NCI-H187 (cell line): ENCODE data around the gene CCDC57.

Experiments
- DNase-seq, 2 experiments: peaks; one replicate each; lab custom pipeline; 2025; lab: John Stamatoyannopoulos, UW

The CCDC57 gene

GRCh38 chr17:82106688-82107305, 105.8 kb downstream of the CCDC57 start:
- no peak for DNase-seq

- DNase-seq: no peak
These were observed 106.6 kb downstream of the CCDC57 start for GRCh38 chr17:82105882-82106687.

- DNase-seq: no peak
These were observed 107.2 kb downstream of the CCDC57 start for GRCh38 chr17:82105417-82105881.

- DNase-seq: no peak
These were observed 107.7 kb downstream of the CCDC57 start for GRCh38 chr17:82104797-82105416.

DNA sequence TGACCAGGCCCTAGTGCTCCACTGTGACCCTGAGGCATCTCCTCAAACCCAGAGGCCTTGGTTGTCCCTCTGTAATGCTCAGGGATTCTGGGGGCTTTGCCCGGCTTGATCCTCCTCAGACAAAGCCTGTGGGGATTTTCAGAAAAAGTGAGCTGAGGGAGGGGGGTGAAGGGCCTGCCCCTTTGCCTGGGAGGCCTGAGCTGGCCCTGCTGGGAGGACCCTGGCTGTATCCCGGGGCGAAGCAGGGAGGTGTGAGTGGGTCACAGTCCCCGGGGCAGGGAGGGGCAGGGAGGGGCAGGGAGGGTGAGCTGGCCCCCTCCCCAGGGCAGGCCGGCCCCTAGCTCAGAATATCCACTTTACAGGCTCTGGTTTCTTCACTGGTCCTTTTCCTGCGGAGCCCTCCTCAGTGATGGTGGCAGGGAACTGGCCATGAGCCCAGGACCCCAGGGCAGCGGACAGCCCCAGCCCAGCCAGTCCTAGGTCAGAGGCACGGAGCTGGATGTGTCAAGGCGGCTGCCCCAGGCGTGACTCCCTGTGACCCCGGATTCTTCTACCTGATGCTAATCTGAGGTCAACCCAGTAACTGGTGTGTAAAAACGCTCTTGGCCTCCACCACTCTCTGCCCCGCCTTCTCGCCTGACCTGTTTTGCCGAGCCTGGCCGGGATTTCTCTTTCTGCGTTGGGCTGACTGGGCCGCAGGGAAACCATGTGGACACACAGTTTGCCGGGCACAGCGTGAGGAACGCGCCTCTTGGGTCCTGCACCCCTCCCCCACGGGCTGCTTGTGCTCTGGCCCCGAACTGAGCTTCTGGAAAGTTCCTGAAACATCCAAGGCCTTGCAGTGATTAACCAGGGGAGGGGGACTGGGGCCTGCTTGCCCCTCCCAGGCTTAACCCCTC, 108.8 kb downstream of the CCDC57 start:
- no peak for DNase-seq

DNA sequence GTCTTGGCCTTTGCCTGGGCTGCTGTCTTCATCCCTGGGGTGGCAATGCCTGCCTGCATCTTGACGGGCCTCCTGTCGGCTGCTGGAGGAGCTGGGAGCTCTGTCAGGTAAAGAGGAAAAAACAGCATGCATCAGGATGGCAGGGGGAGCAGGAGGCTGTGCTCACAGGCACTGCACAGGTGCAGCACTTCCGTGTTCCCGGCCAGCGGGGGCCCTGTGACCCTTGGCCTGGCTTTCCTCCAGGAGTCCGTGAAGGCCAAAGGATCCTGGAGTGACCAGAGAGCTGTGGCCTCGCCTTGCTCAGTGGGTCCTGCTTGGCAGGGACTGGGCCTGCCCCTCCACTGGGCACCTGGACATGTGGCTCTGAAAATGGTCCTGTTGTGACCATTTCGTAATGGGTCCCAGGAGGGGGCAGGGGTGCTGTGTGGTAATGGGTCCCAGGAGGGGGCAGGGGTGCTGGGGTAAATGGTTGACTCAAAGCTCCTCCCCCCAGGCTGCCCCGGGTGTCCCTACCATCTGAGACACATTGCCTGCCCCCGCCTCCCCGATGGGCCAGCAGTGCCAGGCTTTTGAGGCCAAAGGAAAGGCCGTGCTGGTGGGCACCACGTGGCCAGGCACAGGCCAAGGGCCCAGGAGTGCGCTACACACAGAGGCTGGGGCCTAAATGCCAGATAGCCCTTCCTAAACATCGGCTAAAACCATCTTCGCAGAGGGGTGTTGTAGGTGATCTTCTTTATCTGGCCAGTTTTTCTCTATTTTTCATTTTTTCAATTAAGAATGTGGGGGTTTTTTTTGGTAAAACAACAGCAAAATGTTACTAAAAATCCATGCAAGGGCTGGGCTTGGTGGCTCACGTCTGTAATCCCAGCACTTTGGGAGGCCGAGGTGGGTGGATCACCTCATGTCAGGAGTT, 110.6 kb downstream of the CCDC57 start:
- DNase-seq: no peak

DNA sequence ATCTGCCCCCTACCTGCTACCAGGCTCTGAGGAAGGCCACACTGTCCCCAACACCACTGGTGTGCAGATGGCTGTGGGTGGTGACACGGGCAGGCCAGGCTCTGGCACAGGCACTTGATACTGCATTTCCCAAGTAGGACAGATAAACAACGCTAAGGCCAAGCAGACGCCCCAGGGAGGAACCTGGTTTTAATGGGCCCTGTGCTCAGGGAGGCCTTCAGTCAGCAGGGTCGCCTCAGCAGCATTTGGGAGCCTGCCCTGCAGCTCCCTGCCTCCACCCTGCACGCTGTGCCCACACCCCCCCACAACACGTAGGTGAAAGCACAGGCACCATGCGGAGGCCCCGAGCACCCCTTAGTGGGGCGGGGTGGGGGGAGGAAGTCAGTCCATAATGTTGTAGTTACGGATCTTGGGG, 111.3 kb downstream of the CCDC57 start:
- no peak for DNase-seq

DNA sequence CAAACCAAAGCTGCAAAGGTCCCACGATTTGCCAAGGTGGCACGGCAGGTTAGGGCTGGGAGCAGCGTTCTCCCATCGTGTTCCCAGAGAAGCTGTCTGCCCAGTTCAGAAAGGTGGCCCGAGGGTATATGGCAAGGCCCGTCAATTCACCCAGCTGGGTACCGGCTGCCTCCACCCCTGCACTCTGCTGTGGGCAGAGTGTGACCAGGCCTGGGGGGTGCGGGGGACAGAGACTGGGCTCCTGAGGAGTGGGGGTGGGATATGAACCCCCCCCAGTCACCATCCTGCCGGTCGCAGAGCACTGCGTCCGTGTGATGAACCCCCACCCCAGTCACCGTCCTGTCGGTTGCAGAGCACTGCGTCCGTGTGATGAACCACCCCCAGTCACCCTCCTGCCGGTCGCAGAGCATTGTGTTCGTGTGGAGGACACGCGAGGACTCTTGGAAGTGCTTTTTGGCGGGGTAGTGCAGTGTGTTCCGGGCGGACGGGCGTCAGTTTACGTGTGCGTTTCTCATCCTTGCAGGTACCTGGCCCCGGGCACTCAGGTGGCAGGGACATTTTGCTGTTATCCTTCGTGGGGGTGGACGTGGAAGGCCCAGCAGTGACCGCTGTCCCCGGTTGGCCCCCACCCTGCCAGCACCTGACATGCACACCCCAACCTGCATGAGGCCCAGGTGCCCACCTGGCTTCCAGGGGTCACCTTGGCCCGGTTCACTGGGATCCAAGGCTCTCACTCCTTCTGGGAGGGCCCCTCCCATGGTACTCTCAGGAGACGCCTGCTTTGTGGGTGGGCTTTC, 111.9 kb downstream of the CCDC57 start:
- DNase-seq: no peak

GRCh38 chr17:82098939-82099763, 113.5 kb downstream of the CCDC57 start:
- DNase-seq: peak in 1 of 2 experiments; percentile 52

DNA sequence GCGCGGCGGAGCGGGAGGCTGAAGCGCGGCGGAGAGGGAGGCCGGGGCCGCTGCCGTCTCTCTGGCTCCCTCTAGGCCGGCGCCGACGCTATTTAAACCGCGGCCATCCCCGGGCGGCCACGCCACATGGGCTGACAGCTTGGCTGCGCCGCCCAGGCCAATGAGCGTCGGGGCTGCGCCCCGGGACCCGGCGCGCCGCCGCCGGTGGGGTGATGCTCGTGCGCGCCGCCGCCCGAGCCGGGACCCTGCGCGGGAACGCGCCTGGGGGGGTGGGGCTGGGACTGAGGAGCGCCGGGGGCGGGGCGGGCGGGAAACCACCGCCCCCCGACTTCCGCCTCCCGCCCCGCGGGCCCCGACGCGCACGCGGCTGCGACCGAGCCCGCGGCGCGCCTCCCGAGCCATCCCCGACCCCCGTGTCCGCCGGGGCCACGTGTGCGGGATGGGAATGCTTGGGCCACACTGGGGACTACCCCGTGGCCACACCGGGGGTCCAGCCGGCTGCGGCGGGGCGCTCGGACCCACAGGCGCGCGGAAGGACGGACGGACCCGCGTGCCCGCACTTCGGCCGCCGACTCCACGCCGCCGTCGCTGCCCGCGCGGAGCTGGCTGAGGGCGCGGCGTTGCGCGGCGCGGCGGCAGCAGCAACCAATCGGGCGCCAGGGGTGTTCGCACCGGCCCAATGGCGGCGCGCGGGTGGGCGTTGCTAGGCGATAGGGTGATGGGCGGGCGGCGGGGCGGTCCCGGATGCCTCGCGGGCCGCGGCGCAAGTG, 114.3 kb downstream of the CCDC57 start, which contains the start of gene FASN:
Gene FASN, minus strand, starts transcription at position 68 of the 770 bp plus-strand sequence. CDS start 1,791 bp downstream, outside the sequence.
- DNase-seq: peak; percentile 84 to 89

DNA sequence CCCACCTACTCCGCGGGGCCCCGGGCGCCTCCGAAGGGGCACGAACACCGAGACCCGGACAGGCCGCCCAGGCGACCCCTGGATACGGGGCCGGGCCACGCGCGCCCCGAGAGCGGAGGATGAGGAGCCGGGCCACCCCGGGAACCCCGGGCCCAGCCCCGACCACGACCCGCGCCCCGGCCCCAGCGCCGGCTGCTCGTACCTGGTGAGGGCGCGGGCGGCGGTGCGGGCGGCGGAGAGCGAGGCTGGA, 114.8 kb downstream of the CCDC57 start:
- DNase-seq: no peak

DNA sequence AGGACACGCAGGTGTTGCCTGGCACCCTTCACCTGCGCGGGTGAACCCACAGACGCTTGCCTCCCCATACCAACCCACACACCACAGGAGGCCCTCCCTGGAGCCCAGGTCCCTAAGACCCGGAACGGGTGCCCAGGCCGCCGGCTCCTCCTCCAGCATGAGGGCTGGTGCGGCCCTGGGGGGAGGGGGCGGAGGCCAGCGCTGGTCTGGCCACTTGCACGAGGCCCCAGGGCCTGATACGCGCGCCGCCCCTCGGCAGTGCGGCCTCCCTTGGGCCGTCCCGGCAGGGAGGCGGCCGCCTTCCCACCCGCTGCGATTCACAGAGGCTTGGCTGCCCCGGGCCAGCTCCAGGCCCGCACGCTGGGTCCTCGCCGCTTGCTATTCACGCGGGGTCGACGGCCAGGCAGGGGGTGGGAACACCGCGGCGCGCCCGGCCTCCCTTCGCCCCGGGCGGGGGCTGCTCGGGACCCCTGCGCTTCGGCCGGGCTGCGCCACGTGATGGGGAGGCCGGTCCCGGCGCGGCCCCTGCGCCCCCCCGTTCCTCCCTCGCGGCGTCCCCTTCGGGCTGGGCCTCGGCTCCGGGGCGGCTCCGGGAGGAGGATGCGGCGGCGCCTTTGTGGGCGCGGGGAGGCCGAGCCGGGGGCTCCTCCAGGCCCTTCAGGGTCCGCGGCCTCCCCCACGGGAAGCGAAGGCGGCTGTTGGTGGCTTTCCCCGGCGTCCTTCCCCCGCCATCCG, 115.3 kb downstream of the CCDC57 start:
- no peak for DNase-seq

DNA sequence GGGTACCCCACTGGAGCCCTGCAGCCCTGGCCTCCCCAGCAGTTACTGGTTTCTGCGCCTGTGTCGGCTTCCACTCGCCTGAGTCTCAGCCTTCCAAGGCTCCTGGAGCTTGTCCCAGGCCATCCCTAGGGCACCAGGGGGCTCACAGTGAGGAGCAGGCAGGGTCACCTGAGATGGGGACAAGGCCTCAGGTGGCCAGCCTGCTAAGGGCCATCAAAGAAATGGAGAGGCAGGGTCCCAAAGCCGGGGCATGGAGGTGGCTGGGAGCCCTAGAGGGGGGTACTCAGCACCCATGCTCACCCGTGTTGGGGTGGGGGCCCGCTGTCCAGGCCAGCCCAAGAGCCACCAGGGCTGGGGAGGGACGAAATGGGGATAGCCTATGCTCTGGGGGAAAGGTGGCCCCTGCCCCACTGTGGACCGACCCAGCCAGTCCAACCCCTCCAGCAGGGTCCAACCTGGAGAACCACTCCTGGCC, 115.9 kb downstream of the CCDC57 start:
- no peak for DNase-seq

GRCh38 chr17:82095777-82096708, 116.6 kb downstream of the CCDC57 start:
- no peak for DNase-seq

- no peak for DNase-seq
These were observed 117.5 kb downstream of the CCDC57 start for GRCh38 chr17:82094931-82095776.
